Measurements from ENCODE around the gene RAB3B. TPM values are rescaled to one million over a fixed set of nuclear protein-coding genes. Genes with fewer than 3 reads are reported as not detected.

The RAB3B gene
- total RNA-seq, 1 donor from 2014 or later: 1.0 TPM

DNA sequence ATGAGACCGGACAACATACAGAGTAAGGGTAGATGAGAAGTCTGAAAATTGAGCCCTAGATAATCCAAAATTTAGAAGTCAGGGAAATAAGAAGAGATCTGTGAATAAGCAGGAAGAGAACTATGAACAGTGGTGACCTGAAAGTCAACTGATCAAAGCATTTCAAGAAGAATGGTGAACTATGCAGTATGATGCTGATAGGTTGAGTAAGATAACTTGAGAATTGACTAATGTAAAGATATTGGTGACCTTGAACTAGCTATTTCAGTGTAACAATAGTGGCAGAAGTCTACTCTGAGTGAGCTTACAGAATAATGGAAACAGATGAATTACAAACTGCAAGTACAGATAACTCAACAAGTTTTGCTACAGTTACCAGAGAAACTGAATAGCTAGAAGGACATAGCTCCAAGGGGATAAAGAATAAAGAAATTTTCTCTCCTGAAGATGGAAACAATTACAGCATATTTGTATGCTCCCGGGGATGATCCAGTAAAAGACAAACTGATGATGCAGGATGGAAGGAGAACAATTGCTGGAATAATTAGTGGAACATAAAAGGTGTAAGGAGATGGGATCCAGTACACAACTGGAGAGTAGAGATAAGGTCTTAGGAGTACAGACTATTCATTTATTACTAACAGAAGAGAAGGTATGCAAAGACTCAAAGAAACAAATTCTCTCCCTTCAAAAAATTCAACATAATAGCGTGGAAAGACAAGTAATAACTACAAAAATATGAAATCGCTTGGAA lies 122.8 kb downstream of the RAB3B start:
- no peak for DNase-seq

- no peak for DNase-seq
These were observed 127.1 kb downstream of the RAB3B start for GRCh38 chr1:51863384-51863783.

- DNase-seq: peak; percentile 28
These were observed 128.8 kb downstream of the RAB3B start for GRCh38 chr1:51861669-51862068.

- no peak for DNase-seq
These were observed 130.8 kb downstream of the RAB3B start for GRCh38 chr1:51859735-51860134.

GRCh38 chr1:51859333-51859732 lies 131.2 kb downstream of the RAB3B start:
- DNase-seq: no peak

DNA sequence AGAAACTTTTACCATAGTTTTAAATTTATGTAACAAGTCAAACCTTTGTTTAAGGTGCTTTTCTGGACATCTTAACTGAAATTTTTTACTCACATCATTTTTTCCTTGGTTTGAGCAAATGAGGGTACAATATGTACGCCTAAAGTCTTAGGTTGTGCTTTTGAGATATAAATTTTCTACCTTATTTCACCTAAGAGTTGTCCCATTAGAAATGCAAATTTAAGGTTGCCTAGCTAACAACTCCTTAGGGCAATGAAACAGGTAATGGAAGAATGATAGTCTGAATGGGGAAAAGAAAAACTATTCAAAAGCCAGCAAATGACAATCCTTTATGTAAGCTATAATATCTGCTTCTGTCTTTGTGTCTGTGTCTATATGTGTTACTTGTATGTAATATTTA lies 131.6 kb downstream of the RAB3B start:
- no peak for DNase-seq

Other genes starting within 250 kb of the RAB3B start
- gene NRDC, start 112.0 kb downstream of the RAB3B start, total RNA-seq: 50.9 and 99.2 TPM in 2 replicates
- 12.8 and 14.1 TPM in 2 replicates for gene KTI12, start 43.1 kb upstream of the RAB3B start, total RNA-seq
- gene TXNDC12, start 64.5 kb upstream of the RAB3B start, total RNA-seq: 23.0 and 37.8 TPM in 2 replicates
- 30.7 and 43.9 TPM in 2 replicates for gene BTF3L4, start 65.6 kb upstream of the RAB3B start, total RNA-seq
- 39.2 and 49.4 TPM in 2 replicates for gene ZFYVE9, start 151.4 kb upstream of the RAB3B start, total RNA-seq

Data from dermis blood vessel endothelial cell (primary cell).